HepG2 (cell line): ENCODE data around the gene KCNT2. TPM values are rescaled to one million over a fixed set of nuclear protein-coding genes. Genes with fewer than 3 reads are reported as not detected.

Source experiments
- ATAC-seq: fragments of 200-7000 bp; cut with Tn5 transposase; 3 replicates; pipeline ENCODE4 v1.9.1; 2020; ENCODE audit warnings: mild to moderate bottlenecking, moderate library complexity
- BruUV-seq: library from RNA; stranded (reverse); fragments of 400-500 nt; replicated peaks from 2 replicates; lab custom pipeline; 2021; lab: Mats Ljungman, UMichigan
- CTCF ChIA-PET: fragments of 300-600 bp; formaldehyde crosslinking; extraction: SDS; loops from one replicate; lab custom pipeline; 2021; ENCODE audit warnings: low total read pairs, inconsistent platforms, low intra/inter-chr PET ratio; lab: Yijun Ruan, JAX
- POLR2A ChIA-PET: fragments of 350-600 bp; sonication (Branson Sonifier 250); formaldehyde crosslinking; loops from one replicate; lab custom pipeline; 2020; ENCODE audit warnings: antibody characterized with exemption, inconsistent platforms; lab: Yijun Ruan, JAX
- DNase-seq: peaks from one replicate; pipeline ENCODE4 v3.0.0-alpha.2; 2015; ENCODE audit warnings: low spot score
- FAIRE-seq: peaks from 3 replicates; lab custom pipeline; 2011; peaks lifted over from hg19 to GRCh38; lab: Jason Lieb, UNC
- H2AFZ ChIP-seq: one replicate; pipeline ENCODE4 v1.6.1; 2011; ENCODE audit warnings: low read length, inconsistent platforms
- H3K27ac ChIP-seq: fragments of 300-600 bp; 3 replicates; pipeline ENCODE4 v1.8.0; 2011; ENCODE audit warnings: mixed run types, mild to moderate bottlenecking, mixed read lengths, low read length, inconsistent platforms; ENCODE audit not compliant: insufficient read depth; ENCODE audit errors: extremely low read length
- H3K27me3 ChIP-seq, 2 experiments: fragments of 200-600 bp in 1 of 2; 2 replicates in 1 of 2; 3 replicates in 1 of 2; pipeline versions ENCODE4 v1.6.0 to v1.8.0; 2011; ENCODE audit warnings: low read length in 2 of 2, mild to moderate bottlenecking in 2 of 2, moderate library complexity in 2 of 2, inconsistent platforms in 1 of 2; ENCODE audit not compliant: insufficient read depth in 2 of 2, control insufficient read depth in 1 of 2
- H3K36me3 ChIP-seq, 2 experiments: fragments of 200-600 bp in 1 of 2; replicated peaks in 1 of 2; 2 replicates in 1 of 2; 3 replicates in 1 of 2; pipeline versions ENCODE4 v1.5.1 to v1.8.0; 2011; ENCODE audit warnings: low read length in 2 of 2, inconsistent platforms in 1 of 2; ENCODE audit not compliant: insufficient read depth in 2 of 2, control insufficient read depth in 1 of 2
- H3K4me1 ChIP-seq: 2 replicates; pipeline ENCODE4 v1.5.1; 2012; ENCODE audit warnings: low read length, inconsistent platforms; ENCODE audit not compliant: insufficient read depth
- H3K4me2 ChIP-seq: 2 replicates; pipeline ENCODE4 v1.6.0; 2011; ENCODE audit warnings: low read depth, low read length, inconsistent platforms
- H3K4me3 ChIP-seq, 3 experiments: fragments of 200-600 bp in 1 of 3; sonication (generic), shearing (Covaris generic) in 1 of 3; replicated peaks in 1 of 3; 2 replicates each; pipeline ENCODE4 v1.5.1; 2011 to 2016; ENCODE audit warnings: low read length in 3 of 3, inconsistent platforms in 2 of 3, low read depth in 2 of 3, mild to moderate bottlenecking in 2 of 3, control low read depth in 1 of 3, mixed read lengths in 1 of 3; ENCODE audit not compliant: insufficient read depth in 1 of 3
- H3K79me2 ChIP-seq: one replicate; pipeline ENCODE4 v1.6.1; 2011; ENCODE audit warnings: low read length, inconsistent platforms; ENCODE audit not compliant: insufficient read depth
- H3K9ac ChIP-seq: 2 replicates; pipeline ENCODE4 v1.6.0; 2011; ENCODE audit warnings: mild to moderate bottlenecking, low read depth, low read length, inconsistent platforms; ENCODE audit not compliant: insufficient read depth
- H3K9me3 ChIP-seq: 2 replicates; pipeline ENCODE4 v1.5.1; 2012; ENCODE audit warnings: mild to moderate bottlenecking, low read length
- H4K20me1 ChIP-seq: 2 replicates; pipeline ENCODE4 v1.6.0; 2011; ENCODE audit warnings: inconsistent platforms, mild to moderate bottlenecking, low read length, moderate library complexity; ENCODE audit not compliant: insufficient read depth
- ARNT2 ChIP-seq: sonication (generic); formaldehyde crosslinking; IDR thresholded peaks from 2 replicates; pipeline ENCODE4 v1.8.0; 2022; ENCODE audit warnings: mild to moderate bottlenecking, low read depth, missing genetic modification reagents, moderate library complexity
- FOXP1 ChIP-seq, 2 experiments: fragments of 450-650 bp in 1 of 2; IDR thresholded peaks; 2 replicates each; pipeline ENCODE4 v1.6.1; 2017 to 2018; ENCODE audit warnings: antibody characterized with exemption in 1 of 2
- GATAD2A ChIP-seq: IDR thresholded peaks from 2 replicates; pipeline ENCODE4 v1.6.1; 2016
- GPN1 ChIP-seq: sonication (generic); formaldehyde crosslinking; IDR thresholded peaks from 2 replicates; pipeline ENCODE4 v1.5.1; 2020; ENCODE audit warnings: missing genetic modification reagents, borderline replicate concordance
- HNF4A ChIP-seq: sonication (generic); formaldehyde crosslinking; IDR thresholded peaks from 2 replicates; pipeline ENCODE4 v1.4.0; 2020; ENCODE audit warnings: missing genetic modification reagents
- MYNN ChIP-seq: sonication (generic); formaldehyde crosslinking; IDR thresholded peaks from 2 replicates; pipeline ENCODE4 v1.4.0; 2020; ENCODE audit warnings: mild to moderate bottlenecking, low read depth, missing genetic modification reagents
- ZNF441 ChIP-seq: sonication (generic); formaldehyde crosslinking; IDR thresholded peaks from 2 replicates; pipeline ENCODE4 v1.7.0; 2021; ENCODE audit warnings: missing genetic modification reagents, borderline replicate concordance
- ZNF644 ChIP-seq: IDR thresholded peaks from 2 replicates; pipeline ENCODE4 v1.6.1; 2016; ENCODE audit warnings: low read depth
- ZNF772 ChIP-seq: sonication (generic); formaldehyde crosslinking; IDR thresholded peaks from 2 replicates; pipeline ENCODE4 v1.5.0; 2020; ENCODE audit warnings: mild to moderate bottlenecking, missing genetic modification reagents
- ZNF773 ChIP-seq: sonication (generic); formaldehyde crosslinking; IDR thresholded peaks from 2 replicates; pipeline ENCODE4 v1.4.0; 2020; ENCODE audit warnings: missing genetic modification reagents, borderline replicate concordance
- ZNF777 ChIP-seq: sonication (generic); formaldehyde crosslinking; IDR thresholded peaks from 2 replicates; pipeline ENCODE4 v1.4.0; 2020; ENCODE audit warnings: missing genetic modification reagents
- WGBS: methylation state at CpG from one replicate; pipeline ENCODE4 v1.1.6; 2017; ENCODE audit warnings: low lambda C conversion rate; 5-methylcytosine and 5-hydroxymethylcytosine counted together
- in situ Hi-C: cut with HindIII; loops from 2 replicates; pipeline ENCODE4 v1.10.0; 2017; ENCODE audit warnings: low pct_unique_long_range_greater_than_20kb; ENCODE audit not compliant: extremely low pct_ligation_motif_present
- intact Hi-C: fragments of 100-400 bp; cut with micrococcal nuclease; formaldehyde crosslinking; loops from one replicate; pipeline ENCODE4 v1.10.0; 2022; ENCODE audit not compliant: unreplicated experiment
- polyA plus RNA-seq, 8 experiments: library from polyadenylated mRNA; depleted of rRNA in 3 of 8; stranded (reverse) in 7 of 8; unstranded in 1 of 8; fragments of >200 nt; fragmentation: Illumina TruSeq in 4 of 8; extraction: Trizol in 4 of 8; gene quantifications; 2 replicates each; pipeline versions ENCODE4 v1.2.1 to v1.2.3, GENCODE V29; 2011 to 2016; ENCODE audit warnings: low read depth in 4 of 8, missing spikeins in 1 of 8, mixed read lengths in 1 of 8; ENCODE audit not compliant: insufficient read depth in 1 of 8
- total RNA-seq, 5 experiments: library from RNA; depleted of rRNA; stranded (reverse); fragments of >200 nt; fragmentation: Illumina TruSeq; extraction: Trizol; gene quantifications; 2 replicates each; pipeline ENCODE4 v1.2.3, GENCODE V29; 2016; ENCODE audit warnings: low read depth in 1 of 5
- TF ChIP-seq, protein P1 (sequence below): IDR thresholded peaks from 2 replicates; pipeline ENCODE4 v1.6.1; 2016; ENCODE audit warnings: low read depth

KCNT2 gene
- total and polyA plus RNA-seq, 2 of the 13 experiments (the other 11 are each of a cell fraction or from before 2014, with no cell fraction given), result not detected

DNA sequence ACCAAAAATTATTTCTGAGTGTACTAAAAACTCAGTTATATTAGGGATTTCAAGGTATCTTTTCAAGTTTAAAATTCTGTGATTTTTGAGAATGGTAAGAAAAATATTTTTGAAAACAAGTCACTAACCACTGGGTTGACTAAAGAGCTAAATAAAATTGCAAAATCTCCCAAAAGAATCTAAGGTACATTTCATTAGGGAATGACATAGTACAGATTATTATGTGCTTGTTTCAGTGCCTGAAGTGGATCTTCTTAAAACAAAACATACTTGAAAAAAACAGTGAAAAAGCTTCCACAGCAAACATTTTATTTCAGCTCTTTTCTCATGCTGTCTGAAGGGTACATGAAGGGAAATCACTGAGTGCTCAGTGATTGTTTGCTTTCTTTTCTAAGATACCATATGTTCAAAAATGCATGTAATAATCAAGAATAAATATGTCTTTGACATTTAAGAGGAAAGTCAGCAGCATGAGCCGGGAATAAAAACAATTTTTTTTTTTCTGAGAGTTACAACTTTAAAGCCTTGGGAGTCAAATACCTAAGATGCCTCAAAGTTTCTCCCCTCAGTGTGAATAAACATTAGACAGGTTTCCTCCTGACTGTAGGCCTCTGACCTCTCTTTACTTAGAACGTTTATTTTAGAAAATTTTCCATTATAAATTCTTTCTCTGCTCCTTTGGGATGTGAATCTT lies 200.7 kb downstream of the KCNT2 start:
- Histone ChIP-seq H3K9ac (no peak overlapping the region), H3K4me2 (peak overlapping the region; percentile 8; the same call in 1 of the 2 replicates), H3K4me1 (peaks cover 30% of the 10 kb centered on the region), H3K27ac (no peak overlapping the region), H3K36me3 (no peaks in the 10 kb centered on the region), H3K79me2 (no peaks in the 10 kb centered on the region), H3K9me3 (no peaks in the 10 kb centered on the region), H4K20me1 (no peaks in the 10 kb centered on the region), H3K27me3 (no peaks in the 10 kb centered on the region), H2AFZ (peak overlapping the region; percentile 79), H3K4me3 (no peak overlapping the region)
- POLR2A ChIA-PET, result no interaction called here
- 5% methylated on average over 2 of the region's 2 CpGs for WGBS
- TF ChIP-seq ARNT2 (CRISPR knock-in tag), result no peak
- no peak for TF ChIP-seq ZNF772 (CRISPR knock-in tag)
- no peak for TF ChIP-seq ZNF441 (CRISPR knock-in tag)
- no peak for TF ChIP-seq ZNF777
- TF ChIP-seq GPN1 (CRISPR knock-in tag), result no peak
- TF ChIP-seq ZNF773 (CRISPR knock-in tag), result no peak
- FAIRE-seq (no peak), ATAC-seq (peak; percentile 32; the same call in 1 of the 3 replicates), DNase-seq (no peak)
- in situ Hi-C loops (no loop called here), intact Hi-C loops (no loop called here)
- CTCF ChIA-PET, result no interaction called here
- no TSS peak for BruUV-seq

- CTCF ChIA-PET, result no interaction called here
- TF ChIP-seq GATAD2A (peak; percentile 35; the same call in 1 of the 2 replicates), ZNF644 (CRISPR knock-in tag) (0 out of 2 replicates have a peak, but pooled peaks have one; percentile 33), HNF4A (CRISPR knock-in tag) (peak; percentile 63), FOXP1 (IDR thresholded peaks at IDR 0.05) (no peak), FOXP1 (CRISPR knock-in tag; IDR thresholded peaks at IDR 0.05) (peak; percentile 39; the same call in 1 of the 2 replicates), MYNN (CRISPR knock-in tag) (no peak)
- TF ChIP-seq, protein P1, sequence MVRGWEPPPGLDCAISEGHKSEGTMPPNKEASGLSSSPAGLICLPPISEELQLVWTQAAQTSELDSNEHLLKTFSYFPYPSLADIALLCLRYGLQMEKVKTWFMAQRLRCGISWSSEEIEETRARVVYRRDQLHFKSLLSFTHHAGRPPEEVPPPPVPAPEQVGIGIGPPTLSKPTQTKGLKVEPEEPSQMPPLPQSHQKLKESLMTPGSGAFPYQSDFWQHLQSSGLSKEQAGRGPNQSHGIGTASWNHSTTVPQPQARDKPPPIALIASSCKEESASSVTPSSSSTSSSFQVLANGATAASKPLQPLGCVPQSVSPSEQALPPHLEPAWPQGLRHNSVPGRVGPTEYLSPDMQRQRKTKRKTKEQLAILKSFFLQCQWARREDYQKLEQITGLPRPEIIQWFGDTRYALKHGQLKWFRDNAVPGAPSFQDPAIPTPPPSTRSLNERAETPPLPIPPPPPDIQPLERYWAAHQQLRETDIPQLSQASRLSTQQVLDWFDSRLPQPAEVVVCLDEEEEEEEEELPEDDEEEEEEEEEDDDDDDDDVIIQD (CRISPR knock-in tag), result peak; percentile 21; the same call in 1 of the 2 replicates
- TF ChIP-seq, all 625 proteins: peak for 5
- intact Hi-C loops, result no loop called here
- no peak overlapping the region for H2AFZ ChIP-seq
- no peaks in the 10 kb centered on the region for H3K27me3 ChIP-seq
- no peaks in the 10 kb centered on the region for H3K9me3 ChIP-seq
- in situ Hi-C loops, result no loop called here
- FAIRE-seq (no peak), ATAC-seq (no peak), DNase-seq (no peak)
- H3K27ac ChIP-seq, result no peak overlapping the region
- no TSS peak for BruUV-seq
- peaks cover 46% of the 10 kb centered on the region for H3K4me1 ChIP-seq
- H3K9ac ChIP-seq, result no peak overlapping the region
- H4K20me1 ChIP-seq, result no peaks in the 10 kb centered on the region
- WGBS, result 51% methylated on average over 2 of the region's 2 CpGs
- no peak overlapping the region for H3K4me3 ChIP-seq
- H3K4me2 ChIP-seq, result no peak overlapping the region
- POLR2A ChIA-PET, result no interaction called here
- no peaks in the 10 kb centered on the region for H3K79me2 ChIP-seq
- H3K36me3 ChIP-seq, result no peaks in the 10 kb centered on the region
Observed at GRCh38 chr1:196405839-196406238, 202.4 kb downstream of the KCNT2 start.
